Panc1 (cell line): ENCODE data around the gene TTC29.

Experiments used
- CTCF ChIP-seq: fragments of 450-650 bp; IDR thresholded peaks from 2 replicates; pipeline ENCODE4 v1.5.1; 2017; ENCODE audit warnings: mild to moderate bottlenecking
- POLR2AphosphoS5 ChIP-seq: IDR thresholded peaks from 2 replicates; pipeline ENCODE4 v1.6.1; 2012; ENCODE audit warnings: mild to moderate bottlenecking, low read depth, low read length, moderate library complexity
- TF ChIP-seq, protein P1 (sequence below), 2 experiments: IDR thresholded peaks; 2 replicates each; pipeline ENCODE4 v1.6.1; 2011 to 2012; ENCODE audit warnings: low read depth in 2 of 2, control low read depth in 1 of 2, low read length in 1 of 2, mild to moderate bottlenecking in 1 of 2, moderate library complexity in 1 of 2; ENCODE audit not compliant: insufficient read depth in 1 of 2

DNA sequence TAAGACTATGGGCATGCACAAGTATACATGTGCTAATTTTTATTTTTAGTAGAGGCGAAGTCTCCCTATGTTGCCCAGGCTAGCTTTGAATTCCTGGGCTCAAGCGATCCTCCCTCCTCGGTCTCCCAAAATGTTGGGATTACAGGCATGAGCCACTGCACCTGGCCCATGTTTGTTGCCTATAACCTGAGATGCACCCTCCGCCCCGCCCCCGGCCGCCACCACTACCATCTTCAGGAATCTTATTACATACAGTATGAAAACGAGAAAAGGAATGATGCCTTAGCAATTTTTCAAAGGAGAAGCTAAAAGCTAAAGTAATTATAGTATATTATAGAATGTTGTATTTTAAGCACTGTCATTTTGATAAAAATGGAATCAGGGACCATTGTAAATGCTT is 245.8 kb downstream of the TTC29 start:
- TF ChIP-seq CTCF, result no peak
- TF ChIP-seq POLR2AphosphoS5, result no peak
- TF ChIP-seq, protein P1, sequence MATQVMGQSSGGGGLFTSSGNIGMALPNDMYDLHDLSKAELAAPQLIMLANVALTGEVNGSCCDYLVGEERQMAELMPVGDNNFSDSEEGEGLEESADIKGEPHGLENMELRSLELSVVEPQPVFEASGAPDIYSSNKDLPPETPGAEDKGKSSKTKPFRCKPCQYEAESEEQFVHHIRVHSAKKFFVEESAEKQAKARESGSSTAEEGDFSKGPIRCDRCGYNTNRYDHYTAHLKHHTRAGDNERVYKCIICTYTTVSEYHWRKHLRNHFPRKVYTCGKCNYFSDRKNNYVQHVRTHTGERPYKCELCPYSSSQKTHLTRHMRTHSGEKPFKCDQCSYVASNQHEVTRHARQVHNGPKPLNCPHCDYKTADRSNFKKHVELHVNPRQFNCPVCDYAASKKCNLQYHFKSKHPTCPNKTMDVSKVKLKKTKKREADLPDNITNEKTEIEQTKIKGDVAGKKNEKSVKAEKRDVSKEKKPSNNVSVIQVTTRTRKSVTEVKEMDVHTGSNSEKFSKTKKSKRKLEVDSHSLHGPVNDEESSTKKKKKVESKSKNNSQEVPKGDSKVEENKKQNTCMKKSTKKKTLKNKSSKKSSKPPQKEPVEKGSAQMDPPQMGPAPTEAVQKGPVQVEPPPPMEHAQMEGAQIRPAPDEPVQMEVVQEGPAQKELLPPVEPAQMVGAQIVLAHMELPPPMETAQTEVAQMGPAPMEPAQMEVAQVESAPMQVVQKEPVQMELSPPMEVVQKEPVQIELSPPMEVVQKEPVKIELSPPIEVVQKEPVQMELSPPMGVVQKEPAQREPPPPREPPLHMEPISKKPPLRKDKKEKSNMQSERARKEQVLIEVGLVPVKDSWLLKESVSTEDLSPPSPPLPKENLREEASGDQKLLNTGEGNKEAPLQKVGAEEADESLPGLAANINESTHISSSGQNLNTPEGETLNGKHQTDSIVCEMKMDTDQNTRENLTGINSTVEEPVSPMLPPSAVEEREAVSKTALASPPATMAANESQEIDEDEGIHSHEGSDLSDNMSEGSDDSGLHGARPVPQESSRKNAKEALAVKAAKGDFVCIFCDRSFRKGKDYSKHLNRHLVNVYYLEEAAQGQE (IDR thresholded peaks at IDR 0.05; ENCODE audit: insufficient read depth in 1 of 2, low read depth in 2 of 2, low read length in 1 of 2), result no peak
